GM19023 (cell line): ENCODE measurements around the gene SLC9A3.
"Not testable (repeated sequence)": the region's sequence is repeated elsewhere in the genome, so short reads cannot be mapped to it uniquely, and the experiment has no call there.

ENCODE experiments used
- ATAC-seq: cut with Tn5 transposase; IDR thresholded peaks from one replicate; pipeline ENCODE4 v1.9.1; 2021; ENCODE audit warnings: mild to moderate bottlenecking, moderate library complexity; ENCODE audit not compliant: unreplicated experiment

SLC9A3 gene

GRCh38 chr5:478369-478981, 45.8 kb downstream of the SLC9A3 start:
- no peak for ATAC-seq

DNA sequence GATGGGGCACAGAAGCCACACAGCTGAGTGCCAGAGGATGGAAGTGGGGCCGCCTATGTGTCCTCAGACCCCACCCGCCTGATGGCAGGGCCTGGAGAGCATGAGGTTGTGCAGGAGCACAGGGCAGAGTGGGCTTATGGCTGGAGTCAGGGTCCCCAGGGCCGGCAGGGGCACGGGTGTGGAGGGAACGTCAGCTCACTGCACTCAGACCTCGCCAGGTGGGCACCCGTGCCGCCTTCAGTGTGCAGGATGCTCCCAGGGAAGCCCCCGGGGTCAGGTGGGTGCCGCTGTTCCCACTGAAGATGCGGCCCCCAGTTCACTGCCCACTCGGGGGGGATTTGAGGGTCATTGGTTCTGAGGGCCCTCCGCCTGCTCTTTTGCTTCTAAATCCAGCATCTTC, 46.4 kb downstream of the SLC9A3 start:
- no peak for ATAC-seq

DNA sequence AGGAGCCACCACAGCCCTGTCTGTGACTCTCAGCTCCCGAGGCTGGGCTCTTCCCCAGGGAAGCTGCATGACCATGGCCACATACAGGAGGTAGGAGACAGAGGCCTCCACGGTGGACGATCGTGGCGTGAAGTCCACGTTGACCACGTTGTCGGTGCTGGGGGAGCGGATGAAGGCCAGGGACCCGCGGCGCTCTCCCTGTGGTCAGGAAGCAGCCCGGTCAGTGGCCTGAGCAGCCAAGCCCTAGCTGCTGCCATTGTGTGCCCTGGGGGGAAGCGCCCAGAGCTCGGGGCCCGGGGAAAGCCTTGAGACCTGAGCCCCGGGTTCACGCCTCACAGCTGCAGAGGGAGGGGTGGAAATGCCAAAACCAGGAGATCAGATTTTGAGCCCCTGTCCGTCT, 47.0 kb downstream of the SLC9A3 start:
- no peak for ATAC-seq

DNA sequence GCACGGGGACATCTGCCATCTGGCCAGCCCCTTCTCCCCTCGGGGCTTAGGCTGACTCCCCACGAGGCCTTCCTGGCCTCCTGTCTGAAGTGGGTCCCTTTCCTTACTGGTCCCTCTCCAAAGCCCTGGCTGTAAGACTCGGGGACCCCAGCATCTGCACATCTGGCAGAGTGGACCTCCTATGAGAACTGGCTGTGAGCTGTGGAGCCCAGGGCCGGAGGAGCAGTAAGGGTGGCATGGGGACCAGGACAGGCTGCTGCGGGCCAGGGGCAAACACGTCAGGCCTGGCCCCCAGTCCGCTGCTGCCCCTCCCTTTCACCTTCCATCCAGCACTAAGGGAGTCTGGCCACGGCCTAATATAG, 47.5 kb downstream of the SLC9A3 start:
- no peak for ATAC-seq

GRCh38 chr5:476102-476813, 48.0 kb downstream of the SLC9A3 start:
- no peak for ATAC-seq

GRCh38 chr5:475704-476101, 48.5 kb downstream of the SLC9A3 start:
- ATAC-seq: no peak

GRCh38 chr5:474840-475661, 49.2 kb downstream of the SLC9A3 start:
- no peak for ATAC-seq

DNA sequence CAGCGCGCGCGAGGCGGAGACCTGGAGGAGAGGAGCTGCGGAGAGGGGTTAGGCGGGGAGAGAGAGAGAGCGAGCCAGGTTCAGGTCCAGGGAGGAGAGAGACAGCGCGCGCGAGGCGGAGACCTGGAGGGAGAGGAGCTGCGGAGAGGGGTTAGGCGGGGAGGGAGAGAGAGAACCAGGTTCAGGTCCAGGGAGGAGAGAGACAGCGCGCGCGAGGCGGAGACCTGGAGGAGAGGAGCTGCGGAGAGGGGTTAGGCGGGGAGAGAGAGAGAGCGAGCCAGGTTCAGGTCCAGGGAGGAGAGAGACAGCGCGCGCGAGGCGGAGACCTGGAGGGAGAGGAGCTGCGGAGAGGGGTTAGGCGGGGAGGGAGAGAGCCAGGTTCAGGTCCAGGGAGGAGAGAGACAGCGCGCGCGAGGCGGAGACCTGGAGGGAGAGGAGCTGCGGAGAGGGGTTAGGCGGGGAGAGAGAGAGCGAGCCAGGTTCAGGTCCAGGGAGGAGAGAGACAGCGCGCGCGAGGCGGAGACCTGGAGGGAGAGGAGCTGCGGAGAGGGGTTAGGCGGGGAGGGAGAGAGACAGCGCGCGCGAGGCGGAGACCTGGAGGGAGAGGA, 49.9 kb downstream of the SLC9A3 start:
- ATAC-seq: not testable (repeated sequence)

- peak; percentile 22 for ATAC-seq
Measured at GRCh38 chr5:473551-474192, 50.6 kb downstream of the SLC9A3 start.

DNA sequence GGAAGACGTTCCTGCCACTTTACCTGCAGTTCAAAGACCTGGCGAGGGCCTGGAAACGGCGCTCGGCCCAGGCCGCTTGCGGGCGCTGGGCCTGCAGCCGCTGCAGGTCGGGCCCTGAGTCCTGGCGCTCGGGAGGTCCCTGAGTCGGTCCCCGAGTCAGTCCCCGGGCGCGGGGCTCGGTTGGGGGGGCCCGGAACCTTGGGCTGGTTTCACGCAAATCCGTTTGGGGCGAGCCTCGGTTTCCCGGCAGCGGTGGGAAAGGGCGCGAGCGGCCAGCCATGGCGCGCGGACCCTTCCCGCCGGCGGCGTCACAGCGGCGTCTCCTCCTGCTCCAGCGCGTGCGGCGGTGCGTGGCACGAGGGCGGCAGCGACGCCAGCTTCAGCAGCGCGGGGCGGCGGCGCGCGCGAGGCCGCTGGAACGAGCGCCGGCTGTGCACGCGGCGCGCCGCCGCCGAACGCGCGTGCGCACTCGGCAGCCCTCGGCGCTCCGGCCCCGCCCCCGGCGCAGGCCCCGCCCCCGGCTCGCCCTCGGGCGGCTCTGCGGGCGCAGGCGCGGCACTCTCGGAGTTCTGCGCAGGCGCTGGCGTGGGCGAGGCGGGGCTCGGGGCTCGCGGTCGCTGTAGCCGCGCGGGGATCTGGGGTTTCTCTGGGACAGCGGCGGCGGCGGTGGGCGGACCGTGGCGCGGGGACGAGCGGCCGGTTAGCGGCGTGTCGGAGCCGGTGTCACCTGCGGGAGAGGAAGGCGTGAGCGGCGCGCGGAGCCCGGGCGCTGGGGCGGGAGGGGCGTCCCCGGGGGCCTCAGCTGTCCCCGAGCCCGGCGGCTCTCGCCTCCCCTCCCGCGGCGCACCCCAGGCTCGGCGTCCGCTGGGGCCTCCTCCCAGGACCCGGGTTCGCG, 51.3 kb downstream of the SLC9A3 start:
- peak; percentile 66 for ATAC-seq

- peak; percentile 14 for ATAC-seq
Measured at GRCh38 chr5:472076-472655, 52.1 kb downstream of the SLC9A3 start.

DNA sequence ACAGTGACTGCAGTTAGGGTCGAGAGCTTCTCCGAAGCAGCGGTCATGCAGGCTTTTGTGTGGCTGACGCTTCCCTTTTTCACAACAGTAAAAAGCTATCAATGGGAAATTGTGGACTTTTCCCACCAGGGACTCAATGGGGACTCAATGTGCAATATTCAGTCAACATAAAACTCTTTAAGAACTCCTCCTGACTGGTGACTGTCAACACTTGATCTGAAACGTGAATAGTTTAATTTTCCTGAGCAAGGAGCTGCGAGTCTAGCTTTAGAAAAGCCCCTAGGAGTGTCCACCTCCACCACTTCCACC, 52.5 kb downstream of the SLC9A3 start:
- no peak for ATAC-seq

- no peak for ATAC-seq
Measured at GRCh38 chr5:470961-471749, 53.1 kb downstream of the SLC9A3 start.

GRCh38 chr5:469752-470483, 54.3 kb downstream of the SLC9A3 start:
- no peak for ATAC-seq

- ATAC-seq: no peak
Measured at GRCh38 chr5:468401-468800, 55.8 kb downstream of the SLC9A3 start.

DNA sequence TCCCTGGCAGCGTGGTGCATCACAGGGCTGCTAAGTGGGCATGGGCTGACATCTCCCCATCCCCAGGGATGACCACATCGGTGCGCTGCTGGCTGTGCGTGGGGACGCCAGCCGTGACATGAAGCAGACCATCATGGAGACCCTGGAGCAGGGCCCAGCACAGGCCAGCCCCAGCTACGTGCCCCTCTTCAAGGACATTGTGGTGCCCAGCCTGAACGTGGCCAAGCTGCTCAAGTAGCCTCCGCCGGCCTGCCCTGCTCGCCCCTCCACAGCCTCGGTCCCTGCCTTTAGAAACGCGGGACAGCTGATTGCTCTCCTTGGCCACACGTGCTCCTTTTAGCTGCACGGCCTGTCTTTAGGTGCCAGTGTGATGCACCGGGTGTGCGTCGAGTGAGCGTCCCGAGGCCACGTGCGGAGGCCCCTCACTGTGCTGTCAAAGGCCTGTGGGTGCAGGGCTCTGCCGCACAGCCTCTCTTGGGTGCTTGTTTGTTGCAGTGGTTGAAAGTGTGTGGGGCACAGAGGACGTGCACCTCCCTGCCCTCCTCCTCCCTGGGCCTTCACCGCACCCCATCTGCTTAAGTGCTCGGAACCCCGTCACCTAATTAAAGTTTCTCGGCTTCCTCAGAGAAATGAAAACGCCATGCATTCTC, 57.5 kb downstream of the SLC9A3 start:
- ATAC-seq: no peak

DNA sequence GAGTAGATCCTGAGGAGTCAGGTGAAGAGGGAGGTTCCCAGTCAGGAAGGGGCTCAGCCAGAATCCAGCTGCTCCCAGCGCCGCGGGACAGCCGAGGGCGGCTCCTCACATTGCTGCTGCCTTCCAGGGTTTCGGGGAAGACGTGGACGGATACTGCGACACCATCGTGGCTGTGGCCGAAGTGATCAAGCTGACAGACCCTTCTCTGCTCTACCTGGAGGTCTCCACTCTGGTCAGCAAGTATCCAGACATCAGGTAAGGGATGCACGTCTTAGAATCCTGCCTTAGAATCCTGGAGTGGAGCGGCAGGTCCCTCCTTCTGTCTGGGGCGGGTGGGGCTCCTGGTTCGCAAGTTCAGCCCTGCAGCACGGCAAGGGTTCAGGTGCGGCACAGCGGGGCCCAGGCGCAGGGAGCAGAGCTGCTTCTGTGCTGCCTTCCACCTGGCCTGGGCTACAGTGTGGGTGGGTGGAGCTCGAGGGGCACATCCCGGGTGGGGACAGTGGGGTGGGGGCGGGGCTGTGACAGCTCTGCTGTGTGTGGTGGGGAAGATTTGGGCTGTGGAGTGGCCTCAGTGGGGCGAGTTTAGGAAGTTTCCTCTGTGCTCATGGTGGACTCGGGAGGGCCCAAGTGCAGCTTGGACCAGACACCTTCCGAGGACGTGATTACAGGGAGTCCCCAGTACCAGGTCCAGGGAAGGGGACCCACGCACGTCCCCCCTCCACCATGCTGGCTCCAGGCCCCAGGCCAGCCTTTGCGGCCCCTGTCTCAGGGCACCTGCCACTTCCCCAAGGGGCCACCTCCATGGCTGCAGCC, 58.5 kb downstream of the SLC9A3 start:
- no peak for ATAC-seq
